ENCODE data around the gene TYRO3. TPM values are rescaled to one million over a fixed set of nuclear protein-coding genes. Genes with fewer than 3 reads are reported as not detected.

Gene TYRO3
- total and polyA plus RNA-seq, 11 donors: 2.5 to 15.4 (median 3.7) TPM

DNA sequence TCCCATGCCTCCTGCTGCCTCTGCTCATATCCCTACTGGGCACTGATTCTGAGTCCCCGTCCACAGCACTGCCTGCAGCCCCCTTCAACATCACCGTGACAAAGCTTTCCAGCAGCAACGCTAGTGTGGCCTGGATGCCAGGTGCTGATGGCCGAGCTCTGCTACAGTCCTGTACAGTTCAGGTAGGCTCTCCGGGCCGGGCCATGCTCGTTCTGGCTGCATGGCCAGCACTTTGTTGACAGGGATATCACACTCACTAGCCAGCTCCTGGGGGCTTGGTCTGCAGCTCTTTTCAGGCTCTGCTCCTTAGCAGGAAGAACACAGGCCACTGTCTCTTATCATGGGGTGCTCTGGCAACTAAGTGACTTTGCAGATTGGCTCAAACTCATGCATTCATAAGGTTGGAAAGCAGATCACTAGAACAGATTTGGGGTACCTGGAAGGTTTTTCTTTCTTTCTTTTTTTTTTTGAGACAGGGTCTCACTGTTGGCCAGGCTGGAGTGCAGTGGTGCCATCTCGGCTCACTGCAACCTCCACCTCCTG is 6.0 kb downstream of the TYRO3 start:
- H3K36me3 ChIP-seq: no peaks in the 10 kb centered on the region
- no peak overlapping the region for H3K4me3 ChIP-seq
- H3K27ac ChIP-seq: no peak overlapping the region
- TF ChIP-seq POLR2A (IDR thresholded peaks at IDR 0.05): no peak
- TF ChIP-seq, protein P1, sequence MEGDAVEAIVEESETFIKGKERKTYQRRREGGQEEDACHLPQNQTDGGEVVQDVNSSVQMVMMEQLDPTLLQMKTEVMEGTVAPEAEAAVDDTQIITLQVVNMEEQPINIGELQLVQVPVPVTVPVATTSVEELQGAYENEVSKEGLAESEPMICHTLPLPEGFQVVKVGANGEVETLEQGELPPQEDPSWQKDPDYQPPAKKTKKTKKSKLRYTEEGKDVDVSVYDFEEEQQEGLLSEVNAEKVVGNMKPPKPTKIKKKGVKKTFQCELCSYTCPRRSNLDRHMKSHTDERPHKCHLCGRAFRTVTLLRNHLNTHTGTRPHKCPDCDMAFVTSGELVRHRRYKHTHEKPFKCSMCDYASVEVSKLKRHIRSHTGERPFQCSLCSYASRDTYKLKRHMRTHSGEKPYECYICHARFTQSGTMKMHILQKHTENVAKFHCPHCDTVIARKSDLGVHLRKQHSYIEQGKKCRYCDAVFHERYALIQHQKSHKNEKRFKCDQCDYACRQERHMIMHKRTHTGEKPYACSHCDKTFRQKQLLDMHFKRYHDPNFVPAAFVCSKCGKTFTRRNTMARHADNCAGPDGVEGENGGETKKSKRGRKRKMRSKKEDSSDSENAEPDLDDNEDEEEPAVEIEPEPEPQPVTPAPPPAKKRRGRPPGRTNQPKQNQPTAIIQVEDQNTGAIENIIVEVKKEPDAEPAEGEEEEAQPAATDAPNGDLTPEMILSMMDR (IDR thresholded peaks at IDR 0.05): no peak
- intact Hi-C loops (cut with DNase I): no loop called here
- ATAC-seq: no peak
- H3K4me1 ChIP-seq: peaks cover 0 to 28% (median 8%) of the 10 kb centered on the region in 12 donors
- WGBS, 4 donors: 83 to 90% (median 85%) methylated on average over 7 to 8 of the region's 8 CpGs
- no peak for DNase-seq
- no peaks in the 10 kb centered on the region for H3K9me3 ChIP-seq
- H3K27me3 ChIP-seq: peaks cover 0 to under 1% (median 0%) of the 10 kb centered on the region in 9 donors

DNA sequence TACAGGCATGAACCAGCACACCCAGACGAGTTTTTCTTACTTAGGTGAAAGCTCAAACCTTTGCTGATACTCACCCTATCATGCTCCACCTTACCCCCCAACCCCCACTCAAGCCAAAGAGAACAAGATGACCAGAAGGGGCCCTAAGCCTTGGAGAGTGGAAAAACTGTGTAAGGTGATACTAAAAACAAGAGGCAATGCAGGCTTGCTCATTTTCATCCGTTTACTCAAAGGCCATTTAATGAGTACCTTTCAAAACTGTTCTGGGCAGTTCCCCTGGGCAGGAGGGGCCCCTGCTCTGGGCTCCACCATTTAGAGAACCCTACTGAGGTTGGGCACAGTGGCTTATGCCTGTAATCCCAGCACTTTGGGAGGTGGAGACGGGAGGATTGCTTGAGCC is 6.7 kb downstream of the TYRO3 start:
- no peaks in the 10 kb centered on the region for H3K36me3 ChIP-seq
- H3K9me3 ChIP-seq: no peaks in the 10 kb centered on the region
- no peak overlapping the region for H3K4me3 ChIP-seq
- TF ChIP-seq, protein P1 (IDR thresholded peaks at IDR 0.05): no peak
- TF ChIP-seq POLR2A (IDR thresholded peaks at IDR 0.05): no peak
- ATAC-seq (no peak), DNase-seq (no peak)
- WGBS, 4 donors: 80 to 91% (median 87%) methylated on average over 3 of the region's 3 CpGs
- peaks cover 0 to 27% (median 8%) of the 10 kb centered on the region in 12 donors for H3K4me1 ChIP-seq
- no peak overlapping the region for H3K27ac ChIP-seq
- H3K27me3 ChIP-seq: no peaks in the 10 kb centered on the region
- intact Hi-C loops (cut with DNase I): no loop called here

DNA sequence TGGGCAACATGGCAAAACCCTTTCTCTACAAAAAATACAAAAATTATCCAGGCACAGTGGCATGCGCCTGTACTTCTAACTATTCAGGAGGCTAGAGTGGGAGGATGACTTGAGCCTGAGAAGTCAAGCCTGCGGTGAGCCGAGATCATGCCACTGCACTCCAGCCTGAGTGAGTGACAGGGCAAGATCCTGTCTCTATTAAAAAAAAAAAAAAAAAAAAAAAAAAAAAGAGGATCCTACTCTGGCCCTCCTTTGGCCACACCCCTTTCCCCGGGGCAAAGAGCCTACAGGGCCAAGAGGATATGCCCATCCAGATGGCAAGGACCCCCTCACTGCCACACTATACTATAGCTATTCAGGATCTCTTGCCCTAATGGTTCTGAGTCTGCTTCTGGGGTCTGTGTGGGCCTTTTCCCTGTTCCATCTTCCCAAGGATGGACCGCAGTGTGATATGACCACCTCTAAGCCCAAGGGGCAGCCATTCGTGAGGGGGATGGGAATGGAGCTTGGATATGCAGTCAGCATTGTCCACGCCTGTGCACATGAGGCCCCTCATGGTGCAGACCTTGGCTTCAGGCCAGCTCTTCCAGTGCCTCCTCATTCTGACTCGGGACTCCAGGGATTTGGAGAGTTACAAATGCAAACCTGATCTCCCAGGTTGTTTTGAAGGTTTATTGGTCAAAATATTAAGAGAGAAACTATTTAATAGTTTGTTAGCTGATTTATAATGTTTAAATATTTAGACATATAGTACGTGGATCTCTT is 7.3 kb downstream of the TYRO3 start:
- Histone ChIP-seq H3K4me1 (peaks cover 0 to 26% (median 8%) of the 10 kb centered on the region in 12 donors), H3K9me3 (no peaks in the 10 kb centered on the region), H3K27me3 (no peaks in the 10 kb centered on the region), H3K36me3 (no peaks in the 10 kb centered on the region), H3K4me3 (no peak overlapping the region), H3K27ac (no peak overlapping the region)
- ATAC-seq: no peak
- TF ChIP-seq POLR2A (IDR thresholded peaks at IDR 0.05): no peak
- TF ChIP-seq, protein P1 (IDR thresholded peaks at IDR 0.05): no peak
- WGBS, 4 donors: 80 to 90% (median 84%) methylated on average over 9 of the region's 9 CpGs
- intact Hi-C loops (cut with DNase I): no loop called here
- no peak for DNase-seq

DNA sequence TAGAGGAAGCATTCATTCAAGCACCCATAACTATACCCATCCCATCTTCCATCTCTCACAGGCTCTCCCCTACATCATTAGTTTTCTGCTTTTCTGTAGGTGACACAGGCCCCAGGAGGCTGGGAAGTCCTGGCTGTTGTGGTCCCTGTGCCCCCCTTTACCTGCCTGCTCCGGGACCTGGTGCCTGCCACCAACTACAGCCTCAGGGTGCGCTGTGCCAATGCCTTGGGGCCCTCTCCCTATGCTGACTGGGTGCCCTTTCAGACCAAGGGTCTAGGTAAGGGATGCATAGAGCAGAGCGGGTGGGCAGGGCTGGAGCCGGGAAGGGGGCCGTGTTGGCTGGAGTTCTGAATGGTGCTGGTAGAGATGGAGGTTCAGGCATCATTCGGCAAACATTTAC is 8.2 kb downstream of the TYRO3 start:
- Histone ChIP-seq H3K9me3 (no peaks in the 10 kb centered on the region), H3K27ac (no peak overlapping the region), H3K4me3 (no peak overlapping the region), H3K4me1 (peaks cover 0 to 21% (median 8%) of the 10 kb centered on the region in 12 donors), H3K36me3 (no peaks in the 10 kb centered on the region), H3K27me3 (no peaks in the 10 kb centered on the region)
- ATAC-seq: no peak
- intact Hi-C loops (cut with DNase I): no loop called here
- WGBS, 4 donors: 98% methylated on average over 6 of the region's 6 CpGs
- no peak for TF ChIP-seq POLR2A (IDR thresholded peaks at IDR 0.05)
- TF ChIP-seq, protein P1 (IDR thresholded peaks at IDR 0.05): no peak
- no peak for DNase-seq

Data from heart left ventricle (tissue), 16 donors.